Measurements from ENCODE around the gene KPTN. TPM values are rescaled to one million over a fixed set of nuclear protein-coding genes. Genes with fewer than 3 reads are reported as not detected.

Gene KPTN
- total and polyA plus RNA-seq, 2 of the 8 experiments (the other 6 are each of a cell fraction or from before 2014, with no cell fraction given) = 23.6 to 31.3 TPM

DNA sequence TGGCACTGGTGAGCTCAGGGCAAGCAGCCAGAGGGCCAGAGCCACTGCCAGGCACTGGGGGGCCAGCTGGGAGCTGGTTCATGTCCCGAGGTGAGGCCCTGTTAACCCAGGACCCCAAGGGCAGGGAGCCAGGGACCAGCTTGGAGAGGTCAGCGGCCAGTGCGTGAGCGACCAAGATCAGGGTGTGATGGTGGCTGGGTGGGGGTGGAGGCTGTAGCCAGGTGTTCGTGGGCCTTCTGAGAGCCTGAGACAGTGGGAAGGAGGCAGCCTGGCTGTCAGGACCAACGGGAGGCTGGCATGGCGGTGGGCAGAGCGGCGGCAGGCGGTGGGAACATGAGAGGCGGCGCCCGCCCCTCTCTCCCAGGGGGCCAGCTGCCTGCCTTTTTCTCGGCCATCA, 8.1 kb upstream of the KPTN start:
- 94% methylated on average over 12 of the region's 14 CpGs; no CpG with 5 or more reads in 1 of the 2 experiments for WGBS, 2 experiments (ENCODE audit: extremely low coverage in 1 of 2, insufficient coverage in 1 of 2, insufficient read length in 1 of 2, insufficient replicate concordance in 2 of 2, low coverage in 1 of 2, low lambda C conversion rate in 2 of 2, missing lambda C conversion rate in 1 of 2)
- Histone ChIP-seq H3K14ac (ENCODE audit: insufficient read length) (no peak overlapping the region), H3K4me2 (ENCODE audit: insufficient read depth in 1 of 2, low read depth in 2 of 2, low read length in 2 of 2) (no peak overlapping the region), H2BK20ac (ENCODE audit: low read length) (no peak overlapping the region), H3K79me2 (ENCODE audit: control insufficient read depth in 1 of 2, insufficient read depth in 2 of 2, low read length in 2 of 2) (no peaks in the 10 kb centered on the region), H2BK15ac (ENCODE audit: low read length) (no peak overlapping the region), H2AK5ac (ENCODE audit: low read depth, low read length) (no peak overlapping the region), H4K91ac (replicated peaks; ENCODE audit: insufficient read length, low read length) (no peak overlapping the region), H3K27me3 (replicated peaks in 1 of 4; ENCODE audit: control insufficient read depth in 3 of 4, extremely low read depth in 1 of 4, insufficient read depth in 3 of 4, low read length in 3 of 4) (no peaks in the 10 kb centered on the region), H4K5ac (ENCODE audit: insufficient read length, low read depth, low read length) (no peak overlapping the region), H3K23ac (ENCODE audit: insufficient read length) (no peak overlapping the region), H3K4me3 (ENCODE audit: extremely low read depth in 1 of 4, insufficient read depth in 2 of 4, low read depth in 3 of 4, low read length in 4 of 4) (no peak overlapping the region), H3K27ac (ENCODE audit: low read depth, low read length) (no peak overlapping the region), H4K20me1 (replicated peaks in 1 of 2; ENCODE audit: control insufficient read depth in 1 of 2, insufficient read depth in 2 of 2, low read length in 2 of 2) (peaks cover 0 to 11% of the 10 kb centered on the region in 2 experiments), H4K8ac (ENCODE audit: extremely low read depth, insufficient read depth, low read length) (no peak overlapping the region), H2BK5ac (ENCODE audit: low read depth, low read length) (no peak overlapping the region; the same call in none of the 2 replicates), H3K9ac (replicated peaks in 1 of 4; ENCODE audit: extremely low read depth in 1 of 4, low read depth in 3 of 4, low read length in 3 of 4) (no peak overlapping the region), H2BK12ac (ENCODE audit: low read depth, low read length) (no peak overlapping the region), H3K79me1 (ENCODE audit: low read depth, low read length) (no peaks in the 10 kb centered on the region), H3K23me2 (ENCODE audit: low read depth, low read length) (peaks cover 6% of the 10 kb centered on the region; the same call in 1 of the 2 replicates), H3K9me3 (ENCODE audit: insufficient read depth in 2 of 2, low read depth in 1 of 2, low read length in 1 of 2) (no peaks in the 10 kb centered on the region), H3K4me1 (replicated peaks in 1 of 4; ENCODE audit: control insufficient read depth in 3 of 4, insufficient read depth in 4 of 4, low read length in 3 of 4) (peaks cover 0 to 4% (median 1%) of the 10 kb centered on the region in 4 experiments; a peak in 2 of 7 replicates), H3K4ac (replicated peaks; ENCODE audit: insufficient read length, low read depth, low read length) (no peak overlapping the region), H2AFZ (ENCODE audit: low read length) (no peak overlapping the region), H2BK120ac (replicated peaks; ENCODE audit: low read depth, low read length) (no peak overlapping the region), H3K56ac (replicated peaks; ENCODE audit: insufficient read length, low read depth, low read length) (no peak overlapping the region), H3K36me3 (ENCODE audit: control insufficient read depth in 2 of 4, insufficient read depth in 4 of 4, low read length in 3 of 4) (peaks cover 3 to 6% (median 5%) of the 10 kb centered on the region in 4 experiments; a peak in 4 of 8 replicates), H3K18ac (ENCODE audit: extremely low read depth, low read length) (no peak overlapping the region)
- DNase-seq (ENCODE audit: low read depth in 1 of 2, low spot score in 2 of 2) = no peak
- ChIA-PET CTCF (ENCODE audit: partially characterized antibody) (interaction anchor here (0.7 to 2.5 kb wide), 10 partner anchors 9 to 1755 kb away, joined by 3 to 9 read pairs (median 5); no protein-coding TSS in a partner anchor), POLR2A (ENCODE audit: partially characterized antibody) (interaction anchor here (0.6 to 2.4 kb wide), 5 partner anchors 9 to 254 kb away, joined by 3 to 11 read pairs (median 4); no protein-coding TSS in a partner anchor)
- no peak for FAIRE-seq
- TF ChIP-seq CEBPB (IDR thresholded peaks at IDR 0.05; ENCODE audit: low read depth, low read length) (no peak), HDAC2 (IDR thresholded peaks at IDR 0.05; ENCODE audit: borderline replicate concordance in 1 of 2, low read depth in 2 of 2, low read length in 2 of 2) (no peak), SIRT6 (IDR thresholded peaks at IDR 0.05; ENCODE audit: low read length) (no peak)
- TF ChIP-seq, protein P1, sequence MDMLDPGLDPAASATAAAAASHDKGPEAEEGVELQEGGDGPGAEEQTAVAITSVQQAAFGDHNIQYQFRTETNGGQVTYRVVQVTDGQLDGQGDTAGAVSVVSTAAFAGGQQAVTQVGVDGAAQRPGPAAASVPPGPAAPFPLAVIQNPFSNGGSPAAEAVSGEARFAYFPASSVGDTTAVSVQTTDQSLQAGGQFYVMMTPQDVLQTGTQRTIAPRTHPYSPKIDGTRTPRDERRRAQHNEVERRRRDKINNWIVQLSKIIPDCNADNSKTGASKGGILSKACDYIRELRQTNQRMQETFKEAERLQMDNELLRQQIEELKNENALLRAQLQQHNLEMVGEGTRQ (IDR thresholded peaks at IDR 0.05; ENCODE audit: low read length) = no peak

Data from H1 (cell line).